Fibroblast of lung (primary cell): ENCODE results near the gene NEAT1.

Source experiments
- EZH2 ChIP-seq: IDR thresholded peaks from 2 replicates; pipeline ENCODE4 v1.5.1; 2012; ENCODE audit warnings: low read length, control low read depth, mild to moderate bottlenecking; ENCODE audit errors: missing control alignments
- TF ChIP-seq, protein P1 (sequence below), 2 donors: IDR thresholded peaks in 1 of 2; conservative IDR thresholded peaks in 1 of 2; 1 replicate in 1 of 2; 2 replicates in 1 of 2; pipeline ENCODE4 v1.5.1; 2011 to 2012; ENCODE audit warnings: low read length in 2 of 2, control low read depth in 1 of 2, inconsistent platforms in 1 of 2, low read depth in 1 of 2, mild to moderate bottlenecking in 1 of 2

DNA sequence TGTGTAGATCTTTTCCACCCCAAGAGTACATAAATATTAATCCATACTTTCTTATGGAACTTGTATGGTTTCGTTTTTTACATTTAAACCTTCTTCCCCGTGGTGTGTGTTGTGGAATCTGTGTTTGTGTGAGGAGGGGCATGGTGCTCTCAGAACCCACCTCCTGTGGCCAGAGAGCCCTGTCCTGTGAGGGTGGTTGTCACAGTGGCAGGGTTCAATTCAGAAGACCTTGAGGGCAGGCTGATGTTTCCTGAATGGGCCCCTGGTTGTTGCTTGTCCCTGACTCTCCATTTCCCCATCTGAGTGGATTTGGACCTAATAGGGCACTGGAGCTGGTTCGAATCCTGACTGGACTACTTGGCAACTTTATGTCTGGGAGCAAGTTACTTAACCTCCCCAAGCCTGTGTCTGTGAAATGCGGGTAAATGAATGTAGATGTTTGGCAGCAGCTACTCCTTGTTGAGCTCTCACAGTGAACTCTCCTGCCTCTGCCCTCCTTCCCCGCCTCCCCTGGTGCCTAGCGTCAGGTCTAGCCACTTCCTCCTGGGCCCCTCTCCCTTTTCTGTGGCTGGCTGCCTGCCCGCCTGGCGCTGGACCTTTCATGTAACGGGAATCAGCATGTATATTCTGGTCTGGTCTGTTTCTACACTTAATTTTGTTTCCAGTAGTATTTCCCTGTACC is 7.3 kb downstream of the NEAT1 start:
- TF ChIP-seq, protein P1, sequence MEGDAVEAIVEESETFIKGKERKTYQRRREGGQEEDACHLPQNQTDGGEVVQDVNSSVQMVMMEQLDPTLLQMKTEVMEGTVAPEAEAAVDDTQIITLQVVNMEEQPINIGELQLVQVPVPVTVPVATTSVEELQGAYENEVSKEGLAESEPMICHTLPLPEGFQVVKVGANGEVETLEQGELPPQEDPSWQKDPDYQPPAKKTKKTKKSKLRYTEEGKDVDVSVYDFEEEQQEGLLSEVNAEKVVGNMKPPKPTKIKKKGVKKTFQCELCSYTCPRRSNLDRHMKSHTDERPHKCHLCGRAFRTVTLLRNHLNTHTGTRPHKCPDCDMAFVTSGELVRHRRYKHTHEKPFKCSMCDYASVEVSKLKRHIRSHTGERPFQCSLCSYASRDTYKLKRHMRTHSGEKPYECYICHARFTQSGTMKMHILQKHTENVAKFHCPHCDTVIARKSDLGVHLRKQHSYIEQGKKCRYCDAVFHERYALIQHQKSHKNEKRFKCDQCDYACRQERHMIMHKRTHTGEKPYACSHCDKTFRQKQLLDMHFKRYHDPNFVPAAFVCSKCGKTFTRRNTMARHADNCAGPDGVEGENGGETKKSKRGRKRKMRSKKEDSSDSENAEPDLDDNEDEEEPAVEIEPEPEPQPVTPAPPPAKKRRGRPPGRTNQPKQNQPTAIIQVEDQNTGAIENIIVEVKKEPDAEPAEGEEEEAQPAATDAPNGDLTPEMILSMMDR (conservative IDR thresholded peaks at IDR 0.05 in 1 of 2, IDR thresholded peaks at IDR 0.05 in 1 of 2; ENCODE audit: low read depth in 1 of 2, low read length in 2 of 2) = no peak
- TF ChIP-seq EZH2 = no peak
